ENCODE measurements around the gene ANTXR1. TPM values are rescaled to one million over a fixed set of nuclear protein-coding genes. Genes with fewer than 3 reads are reported as not detected.

ANTXR1 gene
- total and polyA plus RNA-seq, 9 of the 15 experiments (the other 6 are each of a cell fraction or from before 2014, with no cell fraction given) = 0.07 to 1.00 (median 0.54) TPM

GRCh38 chr2:69298862-69299261 lies 285.9 kb downstream of the ANTXR1 start:
- Histone ChIP-seq H2AFZ (ENCODE audit: low read depth, low read length) (no peak overlapping the region), H3K9me3 (replicated peaks; ENCODE audit: control insufficient read depth, insufficient read depth, low read depth, low read length) (0 out of 2 replicates have a peak, but pooled peaks cover 2% of the 10 kb centered on the region), H3K79me2 (ENCODE audit: control insufficient read depth, insufficient read depth, low read length) (no peaks in the 10 kb centered on the region), H4K20me1 (replicated peaks; ENCODE audit: control insufficient read depth, insufficient read depth, low read length) (no peaks in the 10 kb centered on the region; the same call in 1 of the 2 replicates), H3K27ac (ENCODE audit: extremely low read depth, low read depth, low read length) (no peak overlapping the region), H3K9ac (ENCODE audit: insufficient read depth in 1 of 2, low read depth in 2 of 2, low read length in 2 of 2) (no peak overlapping the region), H3K4me3 (no peak overlapping the region), H3K9me1 (ENCODE audit: control insufficient read depth, insufficient read depth, low read length) (peaks cover 4% of the 10 kb centered on the region), H3K4me1 (replicated peaks in 1 of 2; ENCODE audit: control insufficient read depth in 2 of 2, insufficient read depth in 2 of 2, low read length in 2 of 2) (no peaks in the 10 kb centered on the region; a peak in 1 of 5 replicates), H3K4me2 (ENCODE audit: insufficient read depth, low read length) (no peak overlapping the region), H3K27me3 (ENCODE audit: control insufficient read depth in 2 of 2, insufficient read depth in 2 of 2, low read length in 2 of 2) (peaks cover 20 to 56% of the 10 kb centered on the region in 2 experiments), H3K36me3 (ENCODE audit: control insufficient read depth, insufficient read depth, low read length) (no peaks in the 10 kb centered on the region)
- BruUV-seq (replicated peaks) = no TSS peak
- ChIA-PET POLR2A (interaction anchor here (0.7 kb wide), 1 partner anchor 34 kb away, joined by 3 read pairs; no protein-coding TSS in a partner anchor), CTCF (ENCODE audit: low intra/inter-chr PET ratio) (no interaction called here)
- ATAC-seq = no peak
- no peak for DNase-seq (ENCODE audit: extremely low read depth in 1 of 4, low spot score in 3 of 4)
- no peak for FAIRE-seq
- in situ Hi-C loops (cut with MboI) = no loop called here
- 2% methylated on average over 4 of the region's 4 CpGs for WGBS (ENCODE audit: insufficient coverage, low coverage, missing lambda C conversion rate)
- intact Hi-C loops (cut with micrococcal nuclease) = no loop called here
- TF ChIP-seq ZZZ3 (IDR thresholded peaks at IDR 0.05) (no peak), CEBPG (CRISPR knock-in tag; IDR thresholded peaks at IDR 0.05) (no peak), CEBPG (tag; conservative IDR thresholded peaks at IDR 0.05 in 1 of 2, IDR thresholded peaks at IDR 0.05 in 1 of 2) (no peak), SETDB1 (IDR thresholded peaks at IDR 0.05; ENCODE audit: low read length) (no peak), PCBP1 (IDR thresholded peaks at IDR 0.05; ENCODE audit: low read depth, low read length, poor library complexity, severe bottlenecking) (no peak), ELF2 (CRISPR knock-in tag; IDR thresholded peaks at IDR 0.05) (no peak), BRCA1 (IDR thresholded peaks at IDR 0.05) (no peak), BRCA1 (CRISPR knock-in tag; IDR thresholded peaks at IDR 0.05) (no peak), TEAD4 (IDR thresholded peaks at IDR 0.05; ENCODE audit: low read length) (no peak), TEAD4 (CRISPR knock-in tag; IDR thresholded peaks at IDR 0.05; ENCODE audit: borderline replicate concordance) (no peak), ZNF232 (CRISPR knock-in tag; IDR thresholded peaks at IDR 0.05) (no peak), PATZ1 (CRISPR knock-in tag; IDR thresholded peaks at IDR 0.05; ENCODE audit: borderline replicate concordance) (no peak), THRB (CRISPR knock-in tag; conservative IDR thresholded peaks at IDR 0.05) (no peak), TAF9B (IDR thresholded peaks at IDR 0.05; ENCODE audit: partially characterized antibody) (no peak), PYGO2 (tag; IDR thresholded peaks at IDR 0.05) (no peak), SRF (CRISPR knock-in tag; IDR thresholded peaks at IDR 0.05) (no peak), ZNF263 (CRISPR knock-in tag; IDR thresholded peaks at IDR 0.05; ENCODE audit: borderline replicate concordance) (no peak), ZBED1 (IDR thresholded peaks at IDR 0.05) (no peak), E4F1 (CRISPR knock-in tag; IDR thresholded peaks at IDR 0.05; ENCODE audit: borderline replicate concordance) (no peak)
